Activated CD4-positive, CD25-positive, alpha-beta regulatory T cell treated with anti-CD3 and anti-CD28 coated beads, Interleukin-2, amount 50 U/mL, for 16 hours (primary cell): ENCODE data around the gene HTRA1.

Source experiments
- DNase-seq: peaks from one replicate; pipeline ENCODE4 v3.0.0-alpha.2; 2020; ENCODE audit warnings: low read depth, low spot score

The HTRA1 gene

DNA sequence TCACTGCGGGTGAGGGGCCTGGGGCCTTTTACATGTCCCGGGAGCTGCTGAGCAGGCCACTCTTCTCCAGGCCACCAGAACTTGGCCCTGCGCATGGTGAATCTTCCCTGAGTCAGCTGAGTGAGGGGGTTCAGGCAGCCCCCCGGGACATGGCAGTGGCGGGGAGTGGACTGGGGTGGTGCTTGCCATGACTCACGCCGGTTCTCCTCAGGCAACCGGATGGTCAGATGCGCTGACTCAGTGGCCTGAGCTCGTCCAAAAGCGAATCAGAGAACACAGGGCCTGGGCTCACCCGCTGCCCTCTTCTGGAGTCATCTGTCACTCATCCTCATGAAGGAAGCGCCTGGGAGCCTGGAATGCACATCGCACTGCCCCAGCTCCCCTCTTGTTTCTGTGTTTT is 33.5 kb downstream of the HTRA1 start:
- no peak for DNase-seq

DNA sequence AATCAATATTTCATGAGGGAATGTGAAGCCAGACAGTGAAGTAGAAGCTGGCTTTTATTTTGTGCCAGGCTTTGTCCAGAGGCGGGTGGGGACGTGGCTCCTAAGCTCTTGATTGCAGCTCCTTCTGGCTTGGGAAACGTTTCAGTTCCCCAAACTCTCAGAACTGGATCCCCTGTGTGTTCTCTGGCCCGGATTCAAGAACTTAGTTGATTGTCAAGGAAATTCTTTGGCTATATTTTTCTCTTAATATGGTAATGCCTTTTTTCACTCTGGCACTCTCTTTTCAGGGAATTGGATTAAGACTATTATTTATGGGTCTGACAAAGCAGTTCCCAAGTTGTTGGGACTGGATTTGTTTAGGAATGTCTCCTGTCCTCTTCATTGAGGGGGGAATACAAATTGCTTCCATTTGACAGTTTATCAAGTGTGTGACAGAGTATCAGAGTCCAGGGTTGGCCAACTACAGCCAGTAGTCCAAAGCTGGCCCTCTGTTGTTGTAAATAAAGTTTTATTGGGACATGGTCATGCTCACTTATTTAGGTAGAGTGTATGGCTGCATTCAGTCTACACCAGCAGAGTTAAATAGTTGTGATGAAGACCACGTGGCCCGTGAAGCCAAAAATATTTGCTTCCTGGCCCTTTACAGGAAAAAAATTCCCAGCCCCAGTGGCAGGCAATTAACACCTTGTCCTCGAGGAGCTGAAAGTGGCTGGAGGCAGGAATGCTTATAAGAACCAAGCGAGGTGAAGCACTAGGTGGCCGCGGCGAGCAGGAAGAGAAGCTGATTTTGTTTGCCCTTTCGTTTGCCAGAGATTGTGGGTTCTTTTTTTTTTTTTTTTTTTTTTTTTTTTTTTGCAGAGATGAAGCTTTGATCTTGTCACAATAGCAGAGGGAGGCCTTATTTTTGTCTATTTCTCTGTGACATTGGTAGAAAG is 34.3 kb downstream of the HTRA1 start:
- no peak for DNase-seq

DNA sequence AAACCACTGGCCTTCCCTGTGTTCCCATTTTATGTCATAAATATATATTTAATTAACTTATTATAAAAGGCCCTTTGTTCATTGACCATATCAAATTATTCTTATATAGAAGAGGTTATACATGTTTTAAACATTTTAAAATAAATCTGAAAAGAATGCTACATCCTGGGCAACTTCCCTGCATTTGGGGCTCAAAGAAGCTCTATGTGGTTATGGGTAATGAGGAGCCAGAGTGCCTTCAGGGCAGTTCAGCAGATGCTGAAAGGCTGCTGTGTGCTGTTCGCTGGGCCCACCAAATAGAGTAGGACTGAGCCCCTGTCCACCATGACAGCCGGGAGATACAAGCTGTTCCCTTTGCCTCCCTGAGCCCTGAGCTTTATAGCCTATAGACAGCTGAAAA is 35.9 kb downstream of the HTRA1 start:
- no peak for DNase-seq

DNA sequence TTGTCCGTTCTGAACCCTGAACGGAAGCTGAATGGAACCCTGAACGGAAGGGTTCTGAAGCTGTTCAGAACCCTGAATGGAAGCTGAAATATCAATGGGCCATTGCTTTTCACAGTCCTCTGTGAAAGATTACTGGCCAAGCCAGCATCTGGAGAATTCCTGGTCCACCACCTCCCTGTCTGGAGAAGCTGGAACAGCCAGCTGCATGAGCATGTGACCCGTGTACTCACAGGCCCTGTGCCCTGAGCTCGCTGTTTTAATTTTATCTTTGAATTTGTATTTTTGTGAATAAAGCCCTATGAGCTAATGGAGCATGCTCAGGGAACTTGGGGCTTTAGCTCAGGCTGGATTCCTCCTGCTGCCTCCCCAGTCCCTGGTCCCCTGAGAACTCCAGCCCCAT is 37.2 kb downstream of the HTRA1 start:
- DNase-seq, result no peak

DNA sequence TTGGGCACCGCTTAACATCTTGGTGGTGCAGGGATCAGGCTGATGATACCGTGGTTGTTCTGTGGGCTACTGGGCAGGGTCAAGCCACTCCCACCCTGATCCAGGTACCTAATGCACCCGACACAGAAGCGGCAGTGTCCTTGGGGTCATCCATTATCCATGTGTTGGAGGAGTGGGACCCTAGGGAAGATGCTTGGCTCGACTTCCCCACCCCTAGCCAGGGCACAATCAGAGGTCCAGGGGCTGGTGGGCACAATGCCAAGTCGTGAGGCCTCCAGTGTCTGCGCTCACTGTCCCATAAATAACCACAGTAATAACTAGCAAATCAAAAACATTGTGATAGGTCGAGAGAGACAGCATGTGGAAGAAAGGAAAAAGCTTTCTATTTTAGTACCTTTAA is 37.7 kb downstream of the HTRA1 start:
- DNase-seq, result no peak

DNA sequence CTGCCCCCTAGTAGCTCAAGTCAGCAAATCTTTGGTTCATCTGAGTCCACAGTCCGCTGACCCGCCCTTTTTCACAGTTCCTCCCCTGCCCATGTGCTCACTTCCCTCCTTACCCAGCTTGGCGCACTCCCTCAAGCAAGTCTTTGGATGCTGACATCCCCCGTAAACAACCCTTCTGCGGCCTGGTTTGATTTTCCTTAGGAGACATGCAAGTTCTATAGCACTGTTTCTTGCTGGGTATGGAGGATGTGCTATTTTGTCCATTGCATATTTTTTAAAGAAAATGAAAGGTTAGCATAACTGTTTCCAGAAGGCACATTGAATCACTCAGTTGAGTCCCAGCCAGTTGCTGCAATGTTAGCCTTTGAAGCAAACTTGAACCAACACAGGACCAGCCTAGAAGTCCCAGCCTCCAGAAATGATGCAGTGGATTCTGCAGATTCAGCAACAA is 38.2 kb downstream of the HTRA1 start:
- no peak for DNase-seq

DNA sequence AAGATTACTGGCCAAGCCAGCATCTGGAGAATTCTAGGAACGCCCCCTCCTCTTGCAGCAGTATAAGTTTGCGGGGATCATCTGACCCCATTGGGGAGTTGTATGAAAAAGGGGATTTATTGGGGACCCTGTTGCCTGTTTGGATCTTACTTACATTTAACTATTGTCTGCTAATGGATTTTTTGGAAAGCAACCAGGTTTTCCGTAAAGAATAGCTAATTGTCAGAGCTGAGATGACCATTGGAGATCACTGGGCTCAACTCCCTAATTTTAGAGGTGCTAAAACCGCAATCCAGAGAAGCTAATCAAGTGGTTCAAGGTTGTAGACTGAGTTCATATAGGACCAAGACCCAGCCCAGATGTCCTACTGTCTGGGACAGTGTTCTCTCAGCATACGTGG is 38.8 kb downstream of the HTRA1 start:
- DNase-seq, result no peak

DNA sequence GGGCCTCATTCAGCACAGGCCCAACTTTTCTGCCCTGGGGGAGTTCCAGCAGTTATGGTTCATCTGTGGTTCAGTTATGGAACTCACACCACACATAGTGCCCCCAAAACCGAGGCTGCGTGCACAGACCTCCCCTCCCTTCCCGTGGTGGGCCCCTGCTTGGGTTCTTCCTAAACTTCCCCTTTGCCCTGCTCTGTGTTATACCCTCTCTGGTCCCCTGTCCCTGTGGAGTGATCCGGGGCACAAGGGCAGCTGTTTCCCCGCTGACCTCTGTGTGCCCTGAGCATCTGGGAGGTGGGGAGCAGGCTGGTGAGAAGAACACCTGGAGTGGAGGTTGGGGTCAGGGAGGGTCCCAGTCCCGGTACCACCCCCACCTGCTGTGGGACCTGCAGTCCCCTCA is 39.4 kb downstream of the HTRA1 start:
- DNase-seq, result no peak

DNA sequence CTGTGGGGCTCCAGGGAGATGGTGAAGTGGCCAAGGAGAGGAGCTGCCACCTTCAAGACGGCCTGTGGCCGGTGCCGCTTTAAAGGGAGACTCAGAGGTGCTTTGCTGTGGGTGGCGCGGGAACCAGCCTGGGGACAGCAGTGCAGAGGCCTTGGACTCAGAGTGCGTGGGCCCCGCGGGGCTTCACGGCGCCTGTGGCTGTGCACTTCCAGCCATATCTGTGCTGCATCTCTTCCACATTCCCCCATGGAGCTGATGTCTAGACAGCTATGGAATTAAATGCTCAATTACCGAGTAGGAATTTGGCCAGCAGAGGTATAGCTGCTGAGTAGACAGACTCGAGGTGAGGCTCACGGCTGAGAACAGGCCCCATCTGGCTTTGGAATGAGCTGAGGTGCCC is 41.7 kb downstream of the HTRA1 start:
- DNase-seq, result no peak

DNA sequence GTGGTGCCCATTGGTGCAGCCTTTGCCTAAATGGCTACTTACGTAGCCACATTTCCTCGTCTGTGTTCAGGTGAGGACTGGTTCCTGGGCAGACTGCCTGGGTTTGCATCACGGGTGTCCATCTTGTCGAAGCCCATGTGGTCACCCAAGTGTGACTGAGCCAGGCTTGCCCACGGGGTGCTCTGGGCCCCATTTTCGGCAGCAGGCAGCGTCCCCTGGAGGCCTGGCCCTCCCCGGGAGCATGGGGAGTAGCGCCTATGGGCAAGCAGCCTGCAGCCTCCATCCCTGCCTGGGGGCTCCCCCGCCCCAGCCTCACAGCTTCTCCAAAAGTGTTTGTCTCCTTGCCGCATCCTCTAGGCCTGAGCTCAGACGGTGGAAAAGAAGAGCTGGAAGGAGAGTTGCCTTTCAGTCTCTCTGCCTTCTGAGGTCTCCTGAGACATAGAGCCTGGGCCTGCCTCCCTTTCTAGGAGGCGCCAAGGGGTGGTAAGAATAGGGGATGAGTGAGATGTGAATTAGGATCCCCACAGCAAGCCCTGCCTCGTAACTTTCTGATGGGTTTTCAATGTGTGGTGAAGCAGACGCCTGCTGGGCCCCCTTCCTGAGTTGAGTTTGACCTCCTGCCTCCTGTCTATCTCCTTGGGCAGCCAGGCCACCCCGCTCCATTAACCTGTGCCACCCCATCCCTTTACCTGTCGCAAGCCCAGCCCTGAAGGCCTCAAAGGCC is 42.7 kb downstream of the HTRA1 start:
- no peak for DNase-seq

DNA sequence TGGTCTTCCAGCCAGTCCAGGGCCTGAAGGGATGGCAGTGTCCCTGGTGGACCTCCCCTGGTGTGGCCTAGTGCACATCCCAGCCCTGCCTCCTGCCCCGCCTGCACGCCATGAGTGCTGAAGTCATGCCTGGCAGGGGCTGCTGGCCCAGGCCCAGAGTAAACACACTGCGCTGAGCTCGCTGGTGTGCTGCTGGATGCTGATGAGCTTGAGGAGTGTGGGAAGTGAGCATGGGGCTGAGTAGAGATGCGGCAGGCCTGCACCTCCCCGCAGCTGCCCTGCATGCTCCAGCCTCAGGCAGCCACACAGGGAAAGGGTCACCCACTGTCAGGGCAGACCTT is 43.2 kb downstream of the HTRA1 start:
- no peak for DNase-seq

DNA sequence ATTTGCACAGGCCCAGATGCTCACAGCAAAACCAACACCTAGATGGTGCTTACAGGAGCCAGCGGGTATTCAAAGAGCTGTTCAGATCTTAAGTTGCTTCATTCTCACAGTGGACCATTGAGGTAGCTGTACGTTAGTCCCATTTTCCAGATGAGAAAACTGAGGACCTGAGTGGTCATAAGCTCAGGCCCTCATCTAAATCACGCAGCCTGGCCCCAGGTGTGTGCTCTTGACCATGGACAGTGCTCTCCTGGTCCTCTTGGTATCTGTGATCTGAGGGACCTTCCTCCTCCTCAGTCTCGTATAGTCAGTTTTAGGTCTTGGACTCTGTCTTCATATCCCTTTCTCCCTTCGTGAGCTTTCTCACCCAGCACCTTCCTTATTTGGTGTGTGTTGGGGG is 43.7 kb downstream of the HTRA1 start:
- DNase-seq, result no peak

DNA sequence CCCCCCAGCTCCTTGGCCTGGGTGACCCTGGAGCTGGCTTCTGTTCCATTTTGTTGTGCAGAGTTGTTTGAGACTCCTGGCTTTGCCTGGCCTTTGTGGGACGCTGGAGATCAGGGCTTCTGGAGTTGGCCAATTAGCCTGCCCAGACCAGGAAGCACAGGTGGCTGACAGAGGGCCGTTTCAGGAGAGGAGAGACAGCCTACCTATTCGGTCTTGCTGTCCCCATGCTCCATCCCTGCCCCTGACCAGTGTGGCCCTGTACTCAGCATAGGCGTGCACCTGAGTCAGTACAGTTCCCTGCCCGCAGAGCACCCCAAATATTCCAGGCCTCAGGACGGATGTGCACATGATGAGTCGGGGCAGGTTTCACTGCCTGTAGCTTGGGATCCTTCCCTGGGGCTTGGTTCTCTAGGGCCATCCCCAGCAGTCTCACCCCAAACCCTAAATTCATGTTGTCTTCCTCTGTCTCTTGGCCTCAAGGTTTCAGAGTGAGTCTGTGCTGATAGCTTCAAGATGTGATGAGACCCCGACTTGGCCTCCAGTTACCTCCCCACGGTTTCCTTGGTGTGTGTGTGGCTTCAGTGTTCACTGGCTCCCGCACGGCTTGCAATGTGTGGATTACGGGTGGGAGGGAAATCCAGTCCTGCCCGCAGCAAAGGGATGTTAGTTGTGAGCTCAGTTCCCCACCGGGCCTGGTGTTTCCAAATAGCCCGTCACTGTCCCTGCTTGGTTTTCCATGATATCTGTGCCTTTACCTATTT is 44.7 kb downstream of the HTRA1 start:
- no peak for DNase-seq

DNA sequence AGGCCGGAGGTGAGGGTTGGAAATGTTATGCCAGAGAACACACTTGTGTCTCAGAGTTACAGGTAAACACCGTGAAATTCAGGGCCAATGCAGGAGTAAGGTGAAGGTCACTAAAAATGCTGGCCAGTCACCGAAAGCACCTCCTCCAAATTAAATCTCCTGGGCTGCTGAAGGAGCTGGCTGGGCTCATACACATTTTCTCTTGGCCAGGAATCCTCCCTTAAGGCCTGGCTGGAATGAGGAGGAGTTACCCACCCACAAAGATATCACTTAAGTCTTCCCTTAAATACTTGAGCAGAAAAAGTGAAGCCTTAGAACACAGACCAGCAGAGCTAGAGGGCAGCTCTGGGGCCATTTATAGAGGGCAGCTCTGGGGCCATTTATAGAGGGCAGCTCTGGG is 46.3 kb downstream of the HTRA1 start:
- no peak for DNase-seq

DNA sequence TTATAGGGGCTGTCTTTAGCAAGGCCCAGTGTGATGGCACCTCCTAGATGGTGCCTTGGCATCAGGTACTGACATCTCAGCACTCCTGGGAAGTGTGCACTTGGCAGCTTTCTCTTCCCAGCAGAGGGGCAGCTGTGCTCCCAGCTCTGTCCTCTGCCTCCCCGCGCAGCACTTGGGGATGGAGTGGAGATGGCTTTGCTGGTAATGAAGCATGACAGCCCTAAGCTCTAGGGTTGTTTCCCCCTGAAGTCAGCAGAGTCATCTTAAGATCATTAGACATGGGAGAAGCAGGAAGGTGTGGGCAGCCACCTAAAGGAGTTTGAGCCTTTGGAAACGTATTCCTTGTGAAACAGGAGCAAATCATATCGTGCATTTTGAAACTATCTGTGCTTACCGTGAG is 46.7 kb downstream of the HTRA1 start:
- DNase-seq, result no peak

DNA sequence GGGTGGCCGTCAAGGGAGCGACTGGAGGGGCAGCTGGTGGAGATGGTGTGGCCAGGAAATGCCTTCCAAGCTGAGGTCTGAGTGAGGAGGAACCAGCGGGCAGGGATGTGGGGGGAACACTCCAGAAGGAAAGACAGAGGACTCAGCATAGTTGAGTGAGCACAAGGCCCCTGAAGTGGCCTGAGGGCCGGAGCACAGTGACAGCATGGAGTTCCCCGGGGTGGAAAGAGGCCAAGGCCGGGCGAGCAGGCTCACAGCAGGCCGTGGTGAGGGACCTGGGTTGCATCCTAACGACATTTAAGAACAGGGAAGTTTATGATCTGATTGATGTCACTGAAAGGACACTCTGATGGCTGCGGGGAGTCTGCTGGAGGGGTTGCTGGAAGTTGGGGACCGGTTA is 48.0 kb downstream of the HTRA1 start:
- no peak for DNase-seq

DNA sequence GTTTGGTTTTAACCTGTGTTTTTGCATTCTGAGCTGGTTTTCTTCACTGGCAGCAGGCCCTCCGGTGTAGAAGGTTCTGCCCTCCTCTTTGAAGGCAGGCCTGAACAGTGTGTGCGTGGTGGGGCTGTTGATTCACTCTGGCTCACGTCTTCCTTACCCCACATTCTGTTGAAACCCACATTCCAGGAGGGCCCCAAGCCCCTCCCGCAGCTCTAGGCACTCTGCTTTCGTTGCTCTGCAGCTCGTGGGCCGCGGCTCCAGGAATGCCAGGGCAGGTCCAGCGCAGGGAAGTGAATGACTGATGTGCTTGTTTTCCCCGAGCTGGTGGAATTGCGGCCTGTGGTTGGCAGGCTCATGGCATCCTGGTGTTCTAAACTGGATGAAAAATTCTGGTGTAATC is 49.0 kb downstream of the HTRA1 start:
- DNase-seq, result no peak

DNA sequence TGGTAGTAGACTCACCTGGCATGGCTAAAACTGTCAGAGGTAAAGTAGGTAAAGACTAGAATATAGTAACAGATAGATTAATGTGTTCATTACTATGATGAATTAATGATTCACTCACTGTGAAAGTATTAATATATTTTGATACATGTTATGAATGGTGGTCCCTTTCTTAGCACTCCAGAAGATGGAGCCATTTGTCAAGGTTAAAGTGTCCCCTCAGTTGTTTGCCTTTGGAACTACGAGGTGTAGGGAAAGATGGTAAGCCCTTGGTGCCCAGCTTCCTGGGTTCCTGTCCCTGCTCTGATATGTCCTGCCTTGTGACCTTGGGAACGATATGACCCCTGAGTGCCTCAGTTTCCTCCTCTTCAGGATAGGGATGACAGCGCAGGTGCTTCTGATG is 49.4 kb downstream of the HTRA1 start:
- DNase-seq, result no peak

DNA sequence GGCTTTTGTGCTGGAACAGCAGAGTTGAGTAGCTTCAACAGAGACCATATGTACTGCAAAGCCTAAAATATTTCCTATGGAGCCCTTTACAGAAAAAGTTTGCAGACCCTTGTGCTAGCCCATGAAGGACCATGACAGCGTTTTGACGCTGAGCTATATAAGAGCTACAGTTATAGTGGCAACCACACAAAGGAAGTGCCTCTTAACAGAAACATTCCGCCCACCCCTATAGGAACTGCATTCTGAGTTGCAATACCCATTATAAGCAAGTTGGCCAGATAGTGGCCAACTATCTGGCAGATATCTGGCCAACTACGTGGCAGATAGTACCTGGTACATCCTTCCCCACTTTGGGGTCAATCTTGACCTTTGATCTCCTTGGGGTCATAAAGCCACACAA is 51.7 kb downstream of the HTRA1 start:
- DNase-seq, result no peak

DNA sequence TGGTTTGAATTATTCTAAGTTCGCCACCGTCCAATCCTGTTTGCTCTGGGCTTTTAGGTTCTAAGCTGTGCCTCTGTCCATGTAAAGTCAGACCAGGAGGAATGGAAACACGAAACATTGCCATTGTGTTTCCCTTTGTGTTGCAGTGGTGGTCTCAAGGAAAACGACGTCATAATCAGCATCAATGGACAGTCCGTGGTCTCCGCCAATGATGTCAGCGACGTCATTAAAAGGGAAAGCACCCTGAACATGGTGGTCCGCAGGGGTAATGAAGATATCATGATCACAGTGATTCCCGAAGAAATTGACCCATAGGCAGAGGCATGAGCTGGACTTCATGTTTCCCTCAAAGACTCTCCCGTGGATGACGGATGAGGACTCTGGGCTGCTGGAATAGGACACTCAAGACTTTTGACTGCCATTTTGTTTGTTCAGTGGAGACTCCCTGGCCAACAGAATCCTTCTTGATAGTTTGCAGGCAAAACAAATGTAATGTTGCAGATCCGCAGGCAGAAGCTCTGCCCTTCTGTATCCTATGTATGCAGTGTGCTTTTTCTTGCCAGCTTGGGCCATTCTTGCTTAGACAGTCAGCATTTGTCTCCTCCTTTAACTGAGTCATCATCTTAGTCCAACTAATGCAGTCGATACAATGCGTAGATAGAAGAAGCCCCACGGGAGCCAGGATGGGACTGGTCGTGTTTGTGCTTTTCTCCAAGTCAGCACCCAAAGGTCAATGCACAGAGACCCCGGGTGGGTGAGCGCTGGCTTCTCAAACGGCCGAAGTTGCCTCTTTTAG is 52.9 kb downstream of the HTRA1 start:
- DNase-seq, result no peak

DNA sequence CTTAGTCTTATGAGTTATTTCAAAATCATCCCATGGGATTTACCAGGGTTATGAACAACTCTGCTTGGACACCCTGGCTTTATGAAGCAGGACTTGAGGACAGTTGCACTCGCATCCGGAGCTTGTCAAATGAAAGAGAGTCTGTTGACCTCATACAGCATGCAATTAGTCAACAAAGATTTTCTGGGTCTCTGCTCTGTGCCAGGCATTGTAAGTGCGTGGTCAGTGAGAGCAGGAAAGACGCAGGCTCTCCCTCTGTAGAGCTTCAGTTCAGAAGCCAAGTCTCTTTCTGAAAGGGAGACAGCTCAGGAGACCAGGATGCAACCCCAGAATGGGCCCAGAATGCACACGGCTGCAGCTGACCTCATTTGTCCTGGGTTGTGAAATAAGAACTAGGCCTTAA is 53.7 kb downstream of the HTRA1 start:
- no peak for DNase-seq
